SK-N-SH (cell line): ENCODE results near the gene AGR3. TPM values are rescaled to one million over a fixed set of nuclear protein-coding genes. Genes with fewer than 3 reads are reported as not detected.

ENCODE experiments used
- CTCF ChIA-PET: fragments of 300-600, 350-600 bp; formaldehyde crosslinking; extraction: SDS; loops from one replicate; lab custom pipeline; 2021; lab: Yijun Ruan, JAX
- POLR2A ChIA-PET: fragments of 350-600 bp; sonication (Branson Sonifier 250); formaldehyde crosslinking; extraction: SDS; loops from one replicate; lab custom pipeline; 2020; ENCODE audit warnings: antibody characterized with exemption, inconsistent platforms; lab: Yijun Ruan, JAX
- DNase-seq: peaks from one replicate; pipeline ENCODE4 v3.0.0; 2012
- H2AFZ ChIP-seq: fragments of 200-600 bp; sonication (generic); 2 replicates; pipeline ENCODE4 v1.8.1; 2016; ENCODE audit warnings: antibody characterized with exemption, mild to moderate bottlenecking, low read depth
- H3F3A ChIP-seq: fragments of 200-600 bp; sonication (generic); replicated peaks from 2 replicates; pipeline ENCODE3; 2016; ENCODE audit warnings: antibody characterized with exemption, mild to moderate bottlenecking; ENCODE audit not compliant: insufficient read depth
- H3K27ac ChIP-seq, 2 experiments: fragments of 200-500 bp in 1 of 2; fragments of 200-600 bp in 1 of 2; sonication (Bioruptor generic) in 1 of 2; sonication (generic), shearing (Covaris generic) in 1 of 2; 2 replicates each; pipeline versions ENCODE4 v1.5.1 to v1.6.1; 2014 to 2016; ENCODE audit warnings: low read depth in 2 of 2, inconsistent platforms in 1 of 2, low read length in 1 of 2, mild to moderate bottlenecking in 1 of 2, mixed read lengths in 1 of 2
- H3K27me3 ChIP-seq: fragments of 200-600 bp; sonication (generic), shearing (Covaris generic); 2 replicates; pipeline ENCODE4 v1.6.1; 2016; ENCODE audit warnings: mixed run types; ENCODE audit not compliant: insufficient read depth
- H3K36me3 ChIP-seq, 2 experiments: fragments of 200-500 bp in 1 of 2; fragments of 200-600 bp in 1 of 2; sonication (Bioruptor generic) in 1 of 2; sonication (generic) in 1 of 2; replicated peaks in 1 of 2; 2 replicates each; pipeline versions ENCODE3 to v1.5.1; 2014 to 2016; ENCODE audit warnings: low read length in 1 of 2, mild to moderate bottlenecking in 1 of 2; ENCODE audit not compliant: insufficient read depth in 2 of 2, control insufficient read depth in 1 of 2
- H3K4me1 ChIP-seq, 2 experiments: fragments of 200-500 bp in 1 of 2; fragments of 200-600 bp in 1 of 2; sonication (Bioruptor generic) in 1 of 2; sonication (generic), shearing (Covaris generic) in 1 of 2; 2 replicates each; pipeline versions ENCODE4 v1.5.1 to v1.6.1; 2014 to 2016; ENCODE audit warnings: low read depth in 1 of 2, low read length in 1 of 2, mixed run types in 1 of 2; ENCODE audit not compliant: insufficient read depth in 2 of 2, control insufficient read depth in 1 of 2
- H3K4me2 ChIP-seq: fragments of 200-600 bp; sonication (generic), shearing (Covaris generic); 2 replicates; pipeline ENCODE4 v1.6.1; 2017; ENCODE audit warnings: mixed run types
- H3K4me3 ChIP-seq, 2 experiments: fragments of 200-500 bp in 1 of 2; fragments of 200-600 bp in 1 of 2; sonication (Bioruptor generic) in 1 of 2; sonication (generic), shearing (Covaris generic) in 1 of 2; 2 replicates each; pipeline versions ENCODE4 v1.5.1 to v1.8.1; 2014 to 2016; ENCODE audit warnings: low read depth in 2 of 2, inconsistent platforms in 1 of 2, low read length in 1 of 2, mild to moderate bottlenecking in 1 of 2, mixed read lengths in 1 of 2, moderate library complexity in 1 of 2
- H3K79me2 ChIP-seq: fragments of 200-600 bp; sonication (generic); 2 replicates; pipeline ENCODE4 v1.8.1; 2017; ENCODE audit warnings: mild to moderate bottlenecking; ENCODE audit not compliant: insufficient read depth
- H3K9ac ChIP-seq: fragments of 200-600 bp; sonication (generic); 2 replicates; pipeline ENCODE4 v1.6.1; 2017; ENCODE audit warnings: mixed run types
- H3K9me2 ChIP-seq: fragments of 200-600 bp; sonication (generic); 2 replicates; pipeline ENCODE4 v1.6.1; 2017; ENCODE audit warnings: mixed run types
- H3K9me3 ChIP-seq: fragments of 200-600 bp; sonication (generic); 2 replicates; pipeline ENCODE4 v1.6.1; 2017; ENCODE audit warnings: mixed run types, mild to moderate bottlenecking, moderate library complexity
- H4K20me1 ChIP-seq: fragments of 200-600 bp; sonication (generic); 2 replicates; pipeline ENCODE4 v1.6.1; 2017; ENCODE audit warnings: mild to moderate bottlenecking, mixed run types; ENCODE audit not compliant: insufficient read depth
- ELF1 ChIP-seq: IDR thresholded peaks from 2 replicates; pipeline ENCODE4 v1.4.0; 2012
- EZH2phosphoT487 ChIP-seq: fragments of 200-600 bp; sonication (generic); IDR thresholded peaks from 2 replicates; pipeline ENCODE4 v1.6.1; 2017; ENCODE audit warnings: low read depth, mixed run types, mild to moderate bottlenecking, antibody characterized with exemption, moderate library complexity, borderline replicate concordance
- GABPA ChIP-seq: IDR thresholded peaks from 2 replicates; pipeline ENCODE4 v1.4.0; 2012; ENCODE audit warnings: low read depth, mild to moderate bottlenecking
- MXI1 ChIP-seq: IDR thresholded peaks from 2 replicates; pipeline ENCODE4 v1.6.1; 2012; ENCODE audit warnings: mild to moderate bottlenecking, low read depth, low read length, improper control_type of control experiment
- NRF1 ChIP-seq: IDR thresholded peaks from 2 replicates; pipeline ENCODE4 v1.6.1; 2012; ENCODE audit warnings: low read depth, mild to moderate bottlenecking, low read length
- RFX5 ChIP-seq: IDR thresholded peaks from 2 replicates; pipeline ENCODE4 v1.6.1; 2012; ENCODE audit warnings: mild to moderate bottlenecking, improper control_type of control experiment, low read length
- SMC3 ChIP-seq: IDR thresholded peaks from 2 replicates; pipeline ENCODE4 v1.6.1; 2012; ENCODE audit warnings: low read depth, low read length, improper control_type of control experiment
- TCF12 ChIP-seq: IDR thresholded peaks from 2 replicates; pipeline ENCODE4 v1.4.0; 2012
- YY1 ChIP-seq: IDR thresholded peaks from 2 replicates; pipeline ENCODE4 v1.4.0; 2012; ENCODE audit warnings: low read depth, mild to moderate bottlenecking
- WGBS: methylation state at CpG from one replicate; pipeline ENCODE4 v1.1.6; 2017; ENCODE audit warnings: low lambda C conversion rate; 5-methylcytosine and 5-hydroxymethylcytosine counted together
- polyA plus RNA-seq, 3 experiments: library from polyadenylated mRNA; depleted of rRNA; stranded (reverse); fragments of >200 nt; gene quantifications; 2 replicates each; pipeline ENCODE4 v1.2.3, GENCODE V29; 2012
- TF ChIP-seq, protein P1 (sequence below): IDR thresholded peaks from 2 replicates; pipeline ENCODE4 v1.4.0; 2012; ENCODE audit warnings: low read depth, borderline replicate concordance
- TF ChIP-seq, protein P2 (sequence below): IDR thresholded peaks from 2 replicates; pipeline ENCODE4 v1.4.0; 2012; ENCODE audit warnings: low read depth, borderline replicate concordance
- TF ChIP-seq, protein P3 (sequence below): fragments of 150-350 bp; IDR thresholded peaks from 2 replicates; pipeline ENCODE4 v1.6.1; 2017; ENCODE audit warnings: antibody characterized with exemption, low read length, low read depth, borderline replicate concordance
- TF ChIP-seq, protein P4 (sequence below): fragments of 200-600 bp; sonication (generic); IDR thresholded peaks from 2 replicates; pipeline ENCODE4 v1.6.1; 2017; ENCODE audit warnings: antibody characterized with exemption, mild to moderate bottlenecking, moderate library complexity
- TF ChIP-seq, protein P5 (sequence below): IDR thresholded peaks from 2 replicates; pipeline ENCODE4 v1.6.1; 2012; ENCODE audit warnings: mild to moderate bottlenecking, low read depth, low read length, moderate library complexity

AGR3 gene
- polyA plus RNA-seq, 1 of the 3 experiments (the other 2 are of a cell fraction), result not detected

DNA sequence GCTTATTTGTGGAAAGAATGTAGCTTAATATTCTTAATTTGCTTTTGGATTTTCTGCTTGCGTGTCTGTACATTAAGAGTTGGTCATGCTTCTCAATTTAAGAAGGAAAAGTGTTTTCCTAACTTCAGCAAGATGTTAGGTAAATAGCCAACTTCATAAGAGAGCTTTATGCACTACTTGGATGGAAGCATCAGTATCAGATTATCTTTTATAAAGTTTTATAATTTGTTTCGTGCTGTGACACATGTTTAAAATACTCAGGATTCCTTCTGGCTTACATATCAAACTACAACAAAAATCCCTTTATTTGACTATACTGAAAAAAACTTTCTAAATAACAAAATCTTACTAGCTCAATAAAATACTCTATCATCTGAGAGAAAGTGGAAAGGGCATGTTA is 42.1 kb downstream of the AGR3 start:
- H3K9me3 ChIP-seq, result no peaks in the 10 kb centered on the region
- no peaks in the 10 kb centered on the region for H3F3A ChIP-seq
- no peaks in the 10 kb centered on the region; a peak in 1 of 4 replicates for H3K4me1 ChIP-seq
- no peaks in the 10 kb centered on the region for H3K9me2 ChIP-seq
- H3K4me3 ChIP-seq, result no peak overlapping the region
- no peak overlapping the region for H3K4me2 ChIP-seq
- no peaks in the 10 kb centered on the region for H3K36me3 ChIP-seq
- no peak for DNase-seq
- TF ChIP-seq, protein P1, sequence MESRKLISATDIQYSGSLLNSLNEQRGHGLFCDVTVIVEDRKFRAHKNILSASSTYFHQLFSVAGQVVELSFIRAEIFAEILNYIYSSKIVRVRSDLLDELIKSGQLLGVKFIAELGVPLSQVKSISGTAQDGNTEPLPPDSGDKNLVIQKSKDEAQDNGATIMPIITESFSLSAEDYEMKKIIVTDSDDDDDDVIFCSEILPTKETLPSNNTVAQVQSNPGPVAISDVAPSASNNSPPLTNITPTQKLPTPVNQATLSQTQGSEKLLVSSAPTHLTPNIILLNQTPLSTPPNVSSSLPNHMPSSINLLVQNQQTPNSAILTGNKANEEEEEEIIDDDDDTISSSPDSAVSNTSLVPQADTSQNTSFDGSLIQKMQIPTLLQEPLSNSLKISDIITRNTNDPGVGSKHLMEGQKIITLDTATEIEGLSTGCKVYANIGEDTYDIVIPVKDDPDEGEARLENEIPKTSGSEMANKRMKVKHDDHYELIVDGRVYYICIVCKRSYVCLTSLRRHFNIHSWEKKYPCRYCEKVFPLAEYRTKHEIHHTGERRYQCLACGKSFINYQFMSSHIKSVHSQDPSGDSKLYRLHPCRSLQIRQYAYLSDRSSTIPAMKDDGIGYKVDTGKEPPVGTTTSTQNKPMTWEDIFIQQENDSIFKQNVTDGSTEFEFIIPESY, result no peak
- TF ChIP-seq MXI1 (no peak), RFX5 (no peak), GABPA (no peak), EZH2phosphoT487 (no peak), SMC3 (no peak), NRF1 (no peak), TCF12 (no peak), ELF1 (no peak), YY1 (no peak)
- TF ChIP-seq, protein P2, sequence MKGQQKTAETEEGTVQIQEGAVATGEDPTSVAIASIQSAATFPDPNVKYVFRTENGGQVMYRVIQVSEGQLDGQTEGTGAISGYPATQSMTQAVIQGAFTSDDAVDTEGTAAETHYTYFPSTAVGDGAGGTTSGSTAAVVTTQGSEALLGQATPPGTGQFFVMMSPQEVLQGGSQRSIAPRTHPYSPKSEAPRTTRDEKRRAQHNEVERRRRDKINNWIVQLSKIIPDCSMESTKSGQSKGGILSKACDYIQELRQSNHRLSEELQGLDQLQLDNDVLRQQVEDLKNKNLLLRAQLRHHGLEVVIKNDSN, result no peak
- TF ChIP-seq, protein P3, sequence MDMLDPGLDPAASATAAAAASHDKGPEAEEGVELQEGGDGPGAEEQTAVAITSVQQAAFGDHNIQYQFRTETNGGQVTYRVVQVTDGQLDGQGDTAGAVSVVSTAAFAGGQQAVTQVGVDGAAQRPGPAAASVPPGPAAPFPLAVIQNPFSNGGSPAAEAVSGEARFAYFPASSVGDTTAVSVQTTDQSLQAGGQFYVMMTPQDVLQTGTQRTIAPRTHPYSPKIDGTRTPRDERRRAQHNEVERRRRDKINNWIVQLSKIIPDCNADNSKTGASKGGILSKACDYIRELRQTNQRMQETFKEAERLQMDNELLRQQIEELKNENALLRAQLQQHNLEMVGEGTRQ, result no peak
- TF ChIP-seq, protein P4, sequence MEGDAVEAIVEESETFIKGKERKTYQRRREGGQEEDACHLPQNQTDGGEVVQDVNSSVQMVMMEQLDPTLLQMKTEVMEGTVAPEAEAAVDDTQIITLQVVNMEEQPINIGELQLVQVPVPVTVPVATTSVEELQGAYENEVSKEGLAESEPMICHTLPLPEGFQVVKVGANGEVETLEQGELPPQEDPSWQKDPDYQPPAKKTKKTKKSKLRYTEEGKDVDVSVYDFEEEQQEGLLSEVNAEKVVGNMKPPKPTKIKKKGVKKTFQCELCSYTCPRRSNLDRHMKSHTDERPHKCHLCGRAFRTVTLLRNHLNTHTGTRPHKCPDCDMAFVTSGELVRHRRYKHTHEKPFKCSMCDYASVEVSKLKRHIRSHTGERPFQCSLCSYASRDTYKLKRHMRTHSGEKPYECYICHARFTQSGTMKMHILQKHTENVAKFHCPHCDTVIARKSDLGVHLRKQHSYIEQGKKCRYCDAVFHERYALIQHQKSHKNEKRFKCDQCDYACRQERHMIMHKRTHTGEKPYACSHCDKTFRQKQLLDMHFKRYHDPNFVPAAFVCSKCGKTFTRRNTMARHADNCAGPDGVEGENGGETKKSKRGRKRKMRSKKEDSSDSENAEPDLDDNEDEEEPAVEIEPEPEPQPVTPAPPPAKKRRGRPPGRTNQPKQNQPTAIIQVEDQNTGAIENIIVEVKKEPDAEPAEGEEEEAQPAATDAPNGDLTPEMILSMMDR, result no peak
- TF ChIP-seq, protein P5, sequence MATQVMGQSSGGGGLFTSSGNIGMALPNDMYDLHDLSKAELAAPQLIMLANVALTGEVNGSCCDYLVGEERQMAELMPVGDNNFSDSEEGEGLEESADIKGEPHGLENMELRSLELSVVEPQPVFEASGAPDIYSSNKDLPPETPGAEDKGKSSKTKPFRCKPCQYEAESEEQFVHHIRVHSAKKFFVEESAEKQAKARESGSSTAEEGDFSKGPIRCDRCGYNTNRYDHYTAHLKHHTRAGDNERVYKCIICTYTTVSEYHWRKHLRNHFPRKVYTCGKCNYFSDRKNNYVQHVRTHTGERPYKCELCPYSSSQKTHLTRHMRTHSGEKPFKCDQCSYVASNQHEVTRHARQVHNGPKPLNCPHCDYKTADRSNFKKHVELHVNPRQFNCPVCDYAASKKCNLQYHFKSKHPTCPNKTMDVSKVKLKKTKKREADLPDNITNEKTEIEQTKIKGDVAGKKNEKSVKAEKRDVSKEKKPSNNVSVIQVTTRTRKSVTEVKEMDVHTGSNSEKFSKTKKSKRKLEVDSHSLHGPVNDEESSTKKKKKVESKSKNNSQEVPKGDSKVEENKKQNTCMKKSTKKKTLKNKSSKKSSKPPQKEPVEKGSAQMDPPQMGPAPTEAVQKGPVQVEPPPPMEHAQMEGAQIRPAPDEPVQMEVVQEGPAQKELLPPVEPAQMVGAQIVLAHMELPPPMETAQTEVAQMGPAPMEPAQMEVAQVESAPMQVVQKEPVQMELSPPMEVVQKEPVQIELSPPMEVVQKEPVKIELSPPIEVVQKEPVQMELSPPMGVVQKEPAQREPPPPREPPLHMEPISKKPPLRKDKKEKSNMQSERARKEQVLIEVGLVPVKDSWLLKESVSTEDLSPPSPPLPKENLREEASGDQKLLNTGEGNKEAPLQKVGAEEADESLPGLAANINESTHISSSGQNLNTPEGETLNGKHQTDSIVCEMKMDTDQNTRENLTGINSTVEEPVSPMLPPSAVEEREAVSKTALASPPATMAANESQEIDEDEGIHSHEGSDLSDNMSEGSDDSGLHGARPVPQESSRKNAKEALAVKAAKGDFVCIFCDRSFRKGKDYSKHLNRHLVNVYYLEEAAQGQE, result no peak
- ChIA-PET CTCF (interaction anchor here (0.8 to 2.1 kb wide), 4 partner anchors 10 to 78 kb away, joined by 3 to 8 read pairs (median 4); no protein-coding TSS in a partner anchor), POLR2A (no interaction called here)
- no peak overlapping the region for H3K27ac ChIP-seq
- no peak overlapping the region for H2AFZ ChIP-seq
- no peaks in the 10 kb centered on the region for H3K79me2 ChIP-seq
- no peak overlapping the region for H3K9ac ChIP-seq
- H4K20me1 ChIP-seq, result no peaks in the 10 kb centered on the region
- H3K27me3 ChIP-seq, result no peaks in the 10 kb centered on the region
- WGBS, result 31% methylated on average over 2 of the region's 2 CpGs
